PC-9 (cell line): Measurements from ENCODE around the gene ROBO4.

Source experiments
- CTCF ChIP-seq: fragments of 200-600 bp; sonication (generic); conservative IDR thresholded peaks from 2 replicates; pipeline ENCODE4 v1.6.1; 2017; ENCODE audit warnings: mixed run types, antibody characterized with exemption, mild to moderate bottlenecking, moderate library complexity
- EZH2 ChIP-seq: fragments of 200-600 bp; sonication (generic); IDR thresholded peaks from 2 replicates; pipeline ENCODE4 v1.8.0; 2017; ENCODE audit warnings: antibody characterized with exemption, low read depth

DNA sequence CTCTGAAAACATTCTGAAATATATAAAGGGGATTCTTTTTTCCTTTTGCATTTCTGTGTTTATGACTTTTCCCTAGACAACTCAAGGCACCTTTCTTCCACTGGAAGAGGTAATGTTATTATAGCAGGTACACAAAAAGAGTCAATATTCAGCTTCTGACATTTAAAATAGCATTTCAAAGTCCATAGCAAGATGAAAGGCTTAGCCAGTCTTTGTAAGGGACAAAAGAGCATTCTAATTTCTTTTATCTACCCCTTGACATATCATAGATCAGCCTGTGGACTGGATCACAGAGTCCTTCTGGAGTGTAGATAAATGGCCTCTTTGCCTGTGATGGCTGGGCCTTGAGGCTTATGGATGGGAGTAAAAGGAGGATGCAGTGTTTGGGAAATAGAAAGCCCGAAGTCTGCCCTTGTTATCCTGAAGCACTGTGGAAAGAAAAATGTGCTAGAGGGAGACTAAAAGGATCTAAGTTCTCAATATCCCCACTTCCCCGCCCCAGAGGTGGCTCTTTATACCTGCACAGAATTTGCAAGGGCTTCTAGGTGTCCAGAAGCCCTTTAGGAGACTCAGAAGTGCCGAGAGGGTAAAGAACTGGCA, 39.8 kb upstream of the ROBO4 start:
- no peak for TF ChIP-seq CTCF
- TF ChIP-seq EZH2 = no peak
